HCT116 (cell line): ENCODE results near the gene NOL4L. TPM values are rescaled to one million over a fixed set of nuclear protein-coding genes. Genes with fewer than 3 reads are reported as not detected.

Experiments used
- ATAC-seq: fragments of 200-7000 bp; cut with Tn5 transposase; 2 replicates; pipeline ENCODE4 v1.9.1; 2020; ENCODE audit warnings: mild to moderate bottlenecking, moderate library complexity
- BruUV-seq: library from RNA; stranded (reverse); fragments of 400-500 nt; replicated peaks from 2 replicates; lab custom pipeline; 2021; lab: Mats Ljungman, UMichigan
- CTCF ChIA-PET: fragments of 300-600 bp; sonication (Branson Sonifier 250); formaldehyde crosslinking; loops from one replicate; lab custom pipeline; 2021; ENCODE audit warnings: antibody characterized with exemption; lab: Charles Lee
- POLR2A ChIA-PET: fragments of 300-600, 350-600 bp; sonication (Branson Sonifier 250); formaldehyde crosslinking; loops from one replicate; lab custom pipeline; 2021; ENCODE audit warnings: antibody characterized with exemption; lab: Charles Lee
- RAD21 ChIA-PET, 2 experiments: fragments of 300-600 bp; sonication (Branson Sonifier 250); formaldehyde crosslinking; loops; one replicate each; lab custom pipeline; 2023; ENCODE audit warnings: low total read pairs in 2 of 2; ENCODE audit not compliant: uncharacterized antibody in 2 of 2, unreplicated experiment in 2 of 2, low non-redundant PET in 1 of 2; lab: Charles Lee
- DNase-seq: peaks from one replicate; pipeline ENCODE4 v3.0.0-alpha.2; 2010; ENCODE audit warnings: low read depth, low spot score
- H2AFZ ChIP-seq: fragments of 200-600 bp; shearing (Covaris generic), sonication (generic); 2 replicates; pipeline ENCODE4 v1.6.1; 2017; ENCODE audit warnings: low read depth, mixed run types, mixed read lengths, antibody characterized with exemption, low read length; ENCODE audit not compliant: poor library complexity, severe bottlenecking
- H3K27ac ChIP-seq: 2 replicates; pipeline ENCODE4 v1.5.1; 2012; ENCODE audit warnings: low read depth, low read length
- H3K27me3 ChIP-seq: fragments of 200-600 bp; sonication (generic); 2 replicates; pipeline ENCODE4 v1.6.1; 2016; ENCODE audit warnings: mixed run types, low read length, mixed read lengths; ENCODE audit not compliant: insufficient read depth
- H3K36me3 ChIP-seq, 2 experiments: fragments of 200-500 bp in 1 of 2; fragments of 200-600 bp in 1 of 2; sonication (Bioruptor generic) in 1 of 2; sonication (generic) in 1 of 2; 2 replicates each; pipeline versions ENCODE4 v1.5.1 to v1.6.1; 2014 to 2016; ENCODE audit warnings: low read length in 2 of 2, inconsistent platforms in 1 of 2, mixed read lengths in 1 of 2, mixed run types in 1 of 2; ENCODE audit not compliant: insufficient read depth in 2 of 2, control insufficient read depth in 1 of 2
- H3K4me1 ChIP-seq, 2 experiments: fragments of 200-600 bp in 1 of 2; sonication (generic) in 1 of 2; 2 replicates each; pipeline versions ENCODE4 v1.5.1 to v1.6.1; 2012 to 2017; ENCODE audit warnings: low read length in 2 of 2, inconsistent platforms in 1 of 2, mild to moderate bottlenecking in 1 of 2, mixed read lengths in 1 of 2, mixed run types in 1 of 2, moderate library complexity in 1 of 2; ENCODE audit not compliant: insufficient read depth in 2 of 2, control insufficient read depth in 1 of 2
- H3K4me2 ChIP-seq: fragments of 200-600 bp; sonication (generic); 2 replicates; pipeline ENCODE4 v1.6.1; 2017; ENCODE audit warnings: mixed run types, low read length, mixed read lengths
- H3K4me3 ChIP-seq, 2 experiments: fragments of 200-600 bp in 1 of 2; sonication (generic) in 1 of 2; replicated peaks in 1 of 2; 2 replicates each; pipeline ENCODE4 v1.5.1; 2011 to 2016; ENCODE audit warnings: low read length in 2 of 2, control low read depth in 1 of 2, low read depth in 1 of 2, mild to moderate bottlenecking in 1 of 2, mixed read lengths in 1 of 2, mixed run types in 1 of 2
- H3K79me2 ChIP-seq: fragments of 200-600 bp; sonication (generic); 2 replicates; pipeline ENCODE4 v1.6.1; 2017; ENCODE audit warnings: mild to moderate bottlenecking, mixed run types, low read length, moderate library complexity, mixed read lengths; ENCODE audit not compliant: insufficient read depth
- H3K9ac ChIP-seq: fragments of 200-600 bp; sonication (generic); 2 replicates; pipeline ENCODE4 v1.6.1; 2016; ENCODE audit warnings: low read length, mixed read lengths
- H3K9me2 ChIP-seq: fragments of 200-600 bp; sonication (generic), shearing (Covaris generic); 2 replicates; pipeline ENCODE4 v1.6.1; 2017; ENCODE audit warnings: mixed run types, mild to moderate bottlenecking, moderate library complexity; ENCODE audit not compliant: insufficient read depth
- H3K9me3 ChIP-seq, 2 experiments: fragments of 200-500 bp in 1 of 2; fragments of 200-600 bp in 1 of 2; sonication (Bioruptor generic) in 1 of 2; sonication (generic) in 1 of 2; 2 replicates each; pipeline ENCODE4 v1.6.1; 2014 to 2017; ENCODE audit warnings: low read length in 2 of 2, mixed read lengths in 2 of 2, inconsistent platforms in 1 of 2, low read depth in 1 of 2, mild to moderate bottlenecking in 1 of 2, mixed run types in 1 of 2, moderate library complexity in 1 of 2; ENCODE audit not compliant: control insufficient read depth in 1 of 2, insufficient read depth in 1 of 2
- H4K20me1 ChIP-seq: fragments of 200-600 bp; sonication (generic), shearing (Covaris generic); 2 replicates; pipeline ENCODE4 v1.6.1; 2017; ENCODE audit warnings: mixed run types, mild to moderate bottlenecking, moderate library complexity; ENCODE audit not compliant: insufficient read depth
- FOSL1 ChIP-seq: IDR thresholded peaks from 2 replicates; pipeline ENCODE4 v1.6.1; 2012; ENCODE audit warnings: low read depth
- JUND ChIP-seq: IDR thresholded peaks from 2 replicates; pipeline ENCODE4 v1.6.1; 2012
- POLR2AphosphoS5 ChIP-seq: IDR thresholded peaks from 2 replicates; pipeline ENCODE4 v1.6.1; 2011; ENCODE audit warnings: mild to moderate bottlenecking, low read depth, low read length, moderate library complexity
- RAD21 ChIP-seq: IDR thresholded peaks from 2 replicates; pipeline ENCODE4 v1.6.1; 2012; ENCODE audit warnings: low read depth, mild to moderate bottlenecking
- YY1 ChIP-seq: IDR thresholded peaks from 2 replicates; pipeline ENCODE4 v1.6.1; 2011; ENCODE audit warnings: low read length, low read depth, moderate library complexity, mild to moderate bottlenecking; ENCODE audit not compliant: insufficient replicate concordance; ENCODE audit errors: extremely low read depth
- ZNF274 ChIP-seq: fragments of 200-500 bp; sonication (Bioruptor generic); IDR thresholded peaks from 2 replicates; pipeline ENCODE4 v1.6.1; 2014; ENCODE audit warnings: mild to moderate bottlenecking, low read depth, low read length, inconsistent platforms
- intact Hi-C: fragments of 100-400 bp; cut with micrococcal nuclease; formaldehyde crosslinking; loops from 2 replicates; pipeline ENCODE4 v1.10.0; 2022
- total RNA-seq: library from RNA; stranded (reverse); gene quantifications from one replicate; pipeline ENCODE4 v1.2.1, GENCODE V29; 2021; ENCODE audit not compliant: unreplicated experiment
- TF ChIP-seq, protein P1 (sequence below): IDR thresholded peaks from 2 replicates; pipeline ENCODE4 v1.6.1; 2012
- TF ChIP-seq, protein P2 (sequence below): IDR thresholded peaks from 2 replicates; pipeline ENCODE4 v1.6.1; 2012; ENCODE audit warnings: low read depth
- TF ChIP-seq, protein P3 (sequence below), 3 experiments: fragments of 200-600 bp in 1 of 3; sonication (generic) in 1 of 3; IDR thresholded peaks in 2 of 3; conservative IDR thresholded peaks in 1 of 3; 2 replicates each; pipeline ENCODE4 v1.5.1; 2012 to 2017; ENCODE audit warnings: low read depth in 2 of 3, low read length in 2 of 3, antibody characterized with exemption in 1 of 3, borderline replicate concordance in 1 of 3, control low read depth in 1 of 3, mild to moderate bottlenecking in 1 of 3, mixed read lengths in 1 of 3, mixed run types in 1 of 3, moderate library complexity in 1 of 3; ENCODE audit not compliant: insufficient read depth in 1 of 3
- TF ChIP-seq, protein P4 (sequence below): IDR thresholded peaks from 2 replicates; pipeline ENCODE4 v1.6.1; 2012

NOL4L gene
- total RNA-seq, 1 experiment from 2014 or later, result 5.9 TPM

DNA sequence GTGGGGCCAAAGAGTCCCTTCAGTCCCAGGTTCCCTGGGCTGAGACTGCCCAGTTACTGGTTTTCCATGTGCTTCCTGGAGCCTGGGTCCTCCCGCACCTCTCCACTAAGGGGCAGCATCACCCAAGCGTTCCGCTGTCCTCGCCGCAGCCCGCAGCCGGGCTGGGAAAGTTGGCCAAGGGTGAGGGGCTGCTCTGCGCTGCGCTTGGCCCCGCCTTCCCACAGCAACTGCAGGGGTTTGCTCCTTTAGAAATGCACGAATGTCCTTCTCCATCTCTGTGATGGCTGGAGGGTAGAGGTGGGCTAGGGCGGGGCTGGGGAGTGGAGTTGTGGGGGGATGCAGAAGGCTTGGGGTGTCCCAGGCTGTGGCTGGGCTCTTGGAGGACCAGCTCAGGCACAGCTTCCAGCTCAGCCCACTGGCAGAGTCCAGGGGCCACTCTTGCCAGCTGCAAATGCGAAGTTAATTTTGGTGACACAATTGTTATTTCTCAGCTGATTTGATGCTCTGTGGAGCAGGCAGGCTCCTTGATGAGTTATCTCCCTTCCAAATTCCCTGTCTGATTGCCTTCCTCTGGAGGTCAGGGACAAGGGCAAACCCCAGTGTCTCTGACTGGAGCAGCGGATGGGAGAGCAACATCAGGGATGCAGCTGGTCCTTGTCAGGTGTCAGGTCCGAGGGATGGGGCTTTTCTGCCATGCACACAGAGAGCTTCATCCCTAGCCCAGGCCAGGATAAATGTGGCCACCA is 63.2 kb downstream of the NOL4L start:
- ChIA-PET POLR2A (no interaction called here), CTCF (interaction anchor here (0.9 to 7.6 kb wide), 6 partner anchors 105 to 699 kb away, joined by 3 to 117 read pairs (median 5); no protein-coding TSS in a partner anchor), RAD21 (interaction anchor here (0.5 to 4.4 kb wide), 6 partner anchors 13 to 1045 kb away, joined by 3 to 29 read pairs (median 6); no protein-coding TSS in a partner anchor)
- Histone ChIP-seq H4K20me1 (no peaks in the 10 kb centered on the region), H2AFZ (no peak overlapping the region), H3K4me2 (no peak overlapping the region), H3K36me3 (no peaks in the 10 kb centered on the region), H3K9me2 (no peaks in the 10 kb centered on the region), H3K9me3 (no peaks in the 10 kb centered on the region), H3K4me3 (no peak overlapping the region), H3K79me2 (no peaks in the 10 kb centered on the region), H3K9ac (no peak overlapping the region), H3K27me3 (no peaks in the 10 kb centered on the region), H3K27ac (no peak overlapping the region)
- intact Hi-C loops, result loop anchor here (1.0 to 10.0 kb wide), 2 partner anchors 131 to 253 kb away; no protein-coding TSS in a partner anchor
- DNase-seq (peak; percentile 15), ATAC-seq (peak; percentile 97)
- no TSS peak for BruUV-seq
- TF ChIP-seq FOSL1, result no peak
- TF ChIP-seq POLR2AphosphoS5, result no peak
- TF ChIP-seq, protein P1, sequence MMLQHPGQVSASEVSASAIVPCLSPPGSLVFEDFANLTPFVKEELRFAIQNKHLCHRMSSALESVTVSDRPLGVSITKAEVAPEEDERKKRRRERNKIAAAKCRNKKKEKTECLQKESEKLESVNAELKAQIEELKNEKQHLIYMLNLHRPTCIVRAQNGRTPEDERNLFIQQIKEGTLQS, result no peak
- no peak for TF ChIP-seq YY1
- TF ChIP-seq, protein P2, sequence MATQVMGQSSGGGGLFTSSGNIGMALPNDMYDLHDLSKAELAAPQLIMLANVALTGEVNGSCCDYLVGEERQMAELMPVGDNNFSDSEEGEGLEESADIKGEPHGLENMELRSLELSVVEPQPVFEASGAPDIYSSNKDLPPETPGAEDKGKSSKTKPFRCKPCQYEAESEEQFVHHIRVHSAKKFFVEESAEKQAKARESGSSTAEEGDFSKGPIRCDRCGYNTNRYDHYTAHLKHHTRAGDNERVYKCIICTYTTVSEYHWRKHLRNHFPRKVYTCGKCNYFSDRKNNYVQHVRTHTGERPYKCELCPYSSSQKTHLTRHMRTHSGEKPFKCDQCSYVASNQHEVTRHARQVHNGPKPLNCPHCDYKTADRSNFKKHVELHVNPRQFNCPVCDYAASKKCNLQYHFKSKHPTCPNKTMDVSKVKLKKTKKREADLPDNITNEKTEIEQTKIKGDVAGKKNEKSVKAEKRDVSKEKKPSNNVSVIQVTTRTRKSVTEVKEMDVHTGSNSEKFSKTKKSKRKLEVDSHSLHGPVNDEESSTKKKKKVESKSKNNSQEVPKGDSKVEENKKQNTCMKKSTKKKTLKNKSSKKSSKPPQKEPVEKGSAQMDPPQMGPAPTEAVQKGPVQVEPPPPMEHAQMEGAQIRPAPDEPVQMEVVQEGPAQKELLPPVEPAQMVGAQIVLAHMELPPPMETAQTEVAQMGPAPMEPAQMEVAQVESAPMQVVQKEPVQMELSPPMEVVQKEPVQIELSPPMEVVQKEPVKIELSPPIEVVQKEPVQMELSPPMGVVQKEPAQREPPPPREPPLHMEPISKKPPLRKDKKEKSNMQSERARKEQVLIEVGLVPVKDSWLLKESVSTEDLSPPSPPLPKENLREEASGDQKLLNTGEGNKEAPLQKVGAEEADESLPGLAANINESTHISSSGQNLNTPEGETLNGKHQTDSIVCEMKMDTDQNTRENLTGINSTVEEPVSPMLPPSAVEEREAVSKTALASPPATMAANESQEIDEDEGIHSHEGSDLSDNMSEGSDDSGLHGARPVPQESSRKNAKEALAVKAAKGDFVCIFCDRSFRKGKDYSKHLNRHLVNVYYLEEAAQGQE, result no peak
- no peak for TF ChIP-seq JUND
- TF ChIP-seq RAD21, result peak; percentile 99
- TF ChIP-seq ZNF274, result no peak
- TF ChIP-seq, protein P3, sequence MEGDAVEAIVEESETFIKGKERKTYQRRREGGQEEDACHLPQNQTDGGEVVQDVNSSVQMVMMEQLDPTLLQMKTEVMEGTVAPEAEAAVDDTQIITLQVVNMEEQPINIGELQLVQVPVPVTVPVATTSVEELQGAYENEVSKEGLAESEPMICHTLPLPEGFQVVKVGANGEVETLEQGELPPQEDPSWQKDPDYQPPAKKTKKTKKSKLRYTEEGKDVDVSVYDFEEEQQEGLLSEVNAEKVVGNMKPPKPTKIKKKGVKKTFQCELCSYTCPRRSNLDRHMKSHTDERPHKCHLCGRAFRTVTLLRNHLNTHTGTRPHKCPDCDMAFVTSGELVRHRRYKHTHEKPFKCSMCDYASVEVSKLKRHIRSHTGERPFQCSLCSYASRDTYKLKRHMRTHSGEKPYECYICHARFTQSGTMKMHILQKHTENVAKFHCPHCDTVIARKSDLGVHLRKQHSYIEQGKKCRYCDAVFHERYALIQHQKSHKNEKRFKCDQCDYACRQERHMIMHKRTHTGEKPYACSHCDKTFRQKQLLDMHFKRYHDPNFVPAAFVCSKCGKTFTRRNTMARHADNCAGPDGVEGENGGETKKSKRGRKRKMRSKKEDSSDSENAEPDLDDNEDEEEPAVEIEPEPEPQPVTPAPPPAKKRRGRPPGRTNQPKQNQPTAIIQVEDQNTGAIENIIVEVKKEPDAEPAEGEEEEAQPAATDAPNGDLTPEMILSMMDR (IDR thresholded peaks at IDR 0.05 in 2 of 3, conservative IDR thresholded peaks at IDR 0.05 in 1 of 3; ENCODE audit: borderline replicate concordance in 1 of 3, insufficient read depth in 1 of 3, low read depth in 2 of 3, low read length in 2 of 3), result peak; percentile 86 to 93 (median 88)
- TF ChIP-seq, protein P4, sequence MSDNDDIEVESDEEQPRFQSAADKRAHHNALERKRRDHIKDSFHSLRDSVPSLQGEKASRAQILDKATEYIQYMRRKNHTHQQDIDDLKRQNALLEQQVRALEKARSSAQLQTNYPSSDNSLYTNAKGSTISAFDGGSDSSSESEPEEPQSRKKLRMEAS, result no peak
- TF ChIP-seq, all 23 proteins: peak for 2
- 0 out of 4 replicates have a peak, but pooled peaks cover 0 to 3% of the 10 kb centered on the region in 2 experiments for H3K4me1 ChIP-seq
